ENCODE data around the gene SSBP2. TPM values are rescaled to one million over a fixed set of nuclear protein-coding genes. Genes with fewer than 3 reads are reported as not detected.
"Not testable (repeated sequence)": the region's sequence is repeated elsewhere in the genome, so short reads cannot be mapped to it uniquely, and the experiment has no call there.

The SSBP2 gene
- total RNA-seq, 1 experiment from 2014 or later, result 4.7 TPM

DNA sequence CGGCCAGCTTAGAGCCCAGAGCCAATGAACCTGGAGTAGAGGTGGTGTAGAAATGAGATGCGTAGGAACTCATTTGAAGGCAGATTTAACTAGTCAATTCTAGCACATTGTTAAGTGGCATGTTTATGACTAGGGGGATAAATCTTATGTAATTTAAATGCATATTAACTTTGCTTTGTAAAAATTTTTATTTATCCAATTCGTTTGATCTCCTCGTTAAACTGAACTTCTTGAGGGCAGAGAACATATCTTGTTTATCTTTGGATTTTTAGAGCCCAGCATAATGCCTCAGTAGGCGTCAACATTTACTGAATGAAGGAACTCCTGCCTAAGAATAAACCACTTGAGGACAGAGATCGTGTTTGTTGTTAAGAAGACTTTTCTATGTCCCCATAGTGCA is 315.9 kb downstream of the SSBP2 start:
- DNase-seq (ENCODE audit: low spot score), result no peak

- DNase-seq (ENCODE audit: low spot score), result no peak
These were observed 320.9 kb downstream of the SSBP2 start for GRCh38 chr5:81429985-81430384.

DNA sequence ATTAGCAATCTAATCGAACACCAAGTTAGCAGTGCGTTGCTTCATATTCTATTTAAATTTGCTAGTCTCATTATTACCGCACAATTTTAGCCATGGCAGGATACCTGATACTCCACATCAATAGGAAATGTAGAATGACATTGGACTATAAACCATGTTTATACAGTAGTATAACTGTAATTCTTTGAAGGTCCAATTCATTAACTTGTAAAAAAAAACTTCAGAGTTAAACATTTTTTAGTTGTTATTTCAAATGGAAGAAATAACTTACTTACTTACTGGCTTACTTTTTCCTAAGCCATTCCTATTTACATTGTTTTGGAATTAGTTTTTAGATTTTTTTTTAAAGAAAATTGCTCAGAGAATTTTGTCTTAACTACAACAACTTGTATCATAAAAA is 321.5 kb downstream of the SSBP2 start:
- no peak for DNase-seq (ENCODE audit: low spot score)

DNA sequence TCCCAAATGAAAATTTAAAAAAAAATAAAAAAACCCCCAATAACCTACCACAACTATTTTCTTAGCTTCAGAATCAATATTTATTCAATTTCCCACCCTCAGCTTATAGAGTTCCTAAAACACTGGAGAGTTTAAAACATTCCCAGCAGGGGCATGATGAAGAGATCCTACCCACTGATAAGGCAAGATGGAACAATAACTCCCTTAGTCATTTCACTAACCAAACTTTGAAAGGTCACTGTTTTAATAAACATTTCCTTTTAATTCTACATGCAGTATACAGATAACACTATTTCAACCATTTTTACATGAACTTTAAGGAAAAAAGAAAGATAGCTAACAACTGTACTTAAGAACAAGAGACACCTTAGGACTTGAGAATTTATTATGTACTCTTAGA is 322.0 kb downstream of the SSBP2 start:
- no peak for DNase-seq (ENCODE audit: low spot score)

DNA sequence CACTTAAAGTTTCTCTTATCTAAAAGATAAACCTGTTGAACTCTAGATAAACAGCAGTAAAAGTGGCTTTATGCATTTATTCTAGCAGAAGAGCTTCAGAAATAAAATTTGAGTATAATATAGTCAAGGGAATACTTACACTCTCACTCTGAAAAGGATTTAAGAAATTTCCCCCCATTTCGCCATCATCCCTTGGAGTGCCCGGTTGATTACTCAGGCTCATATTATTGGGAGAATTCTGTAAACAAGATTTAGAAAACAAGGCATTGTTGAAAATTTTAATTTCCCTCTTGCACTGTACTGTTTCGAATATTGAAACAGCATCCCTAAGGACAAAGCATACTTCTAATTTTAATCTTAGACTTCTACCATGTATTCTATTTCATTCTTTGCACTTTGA is 322.5 kb downstream of the SSBP2 start:
- no peak for DNase-seq (ENCODE audit: low spot score)

GRCh38 chr5:81427566-81427965 is 323.3 kb downstream of the SSBP2 start:
- DNase-seq (ENCODE audit: low spot score), result no peak

DNA sequence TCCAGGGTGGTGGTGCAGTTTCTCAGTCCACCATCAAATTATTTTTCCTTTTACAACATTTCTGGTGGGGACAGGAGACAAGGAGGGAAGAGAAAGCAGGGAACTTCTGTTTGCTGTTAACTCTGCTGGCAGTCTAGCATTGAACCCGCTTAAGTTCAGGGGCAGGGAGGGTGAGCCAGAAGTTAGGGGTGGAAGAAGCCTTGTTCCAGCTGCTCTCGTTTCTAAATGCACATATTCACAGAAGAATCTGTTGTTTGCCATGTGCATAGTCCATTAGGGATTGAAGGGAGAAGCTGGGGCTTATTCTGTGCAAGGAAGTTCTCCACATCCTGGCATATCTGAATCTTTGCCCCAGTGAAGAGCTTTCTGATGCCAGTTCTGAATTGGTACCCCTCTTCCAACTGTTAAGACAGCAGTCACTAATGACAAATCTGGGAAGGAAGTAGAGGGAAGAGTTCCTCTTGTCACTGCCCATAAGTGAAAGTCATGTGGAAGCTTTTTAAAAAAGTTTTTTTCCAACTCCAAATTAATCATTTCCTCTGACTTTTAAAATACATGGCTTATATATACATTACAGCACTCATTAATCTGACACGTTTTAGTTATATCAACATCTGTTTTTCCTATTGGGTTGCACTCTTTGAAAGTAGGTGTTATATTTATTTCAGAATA is 324.4 kb downstream of the SSBP2 start:
- DNase-seq (ENCODE audit: low spot score), result no peak

DNA sequence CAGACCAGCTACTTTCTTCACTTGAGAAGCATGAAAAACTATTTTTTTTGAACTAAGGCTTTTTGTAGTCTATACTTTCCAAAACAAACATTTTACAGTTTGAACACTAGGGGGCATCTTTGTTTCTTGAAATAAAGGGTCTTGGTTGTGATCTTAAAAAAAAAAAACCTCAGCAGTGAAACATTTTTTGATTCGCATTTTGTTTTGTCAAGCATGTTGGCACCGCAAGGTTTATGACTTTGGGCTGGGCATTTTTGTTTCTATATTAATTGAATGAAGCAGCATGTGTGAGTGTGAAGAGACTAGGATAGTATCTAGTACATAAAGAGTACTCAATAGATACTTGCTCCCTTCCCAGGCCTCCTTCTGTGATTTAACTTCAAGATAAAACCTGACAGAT is 325.3 kb downstream of the SSBP2 start:
- peak; percentile 45 for DNase-seq (ENCODE audit: low spot score)

GRCh38 chr5:81424728-81425127 is 326.2 kb downstream of the SSBP2 start:
- no peak for DNase-seq (ENCODE audit: low spot score)

- no peak for DNase-seq (ENCODE audit: low spot score)
These were observed 328.2 kb downstream of the SSBP2 start for GRCh38 chr5:81422671-81423070.

DNA sequence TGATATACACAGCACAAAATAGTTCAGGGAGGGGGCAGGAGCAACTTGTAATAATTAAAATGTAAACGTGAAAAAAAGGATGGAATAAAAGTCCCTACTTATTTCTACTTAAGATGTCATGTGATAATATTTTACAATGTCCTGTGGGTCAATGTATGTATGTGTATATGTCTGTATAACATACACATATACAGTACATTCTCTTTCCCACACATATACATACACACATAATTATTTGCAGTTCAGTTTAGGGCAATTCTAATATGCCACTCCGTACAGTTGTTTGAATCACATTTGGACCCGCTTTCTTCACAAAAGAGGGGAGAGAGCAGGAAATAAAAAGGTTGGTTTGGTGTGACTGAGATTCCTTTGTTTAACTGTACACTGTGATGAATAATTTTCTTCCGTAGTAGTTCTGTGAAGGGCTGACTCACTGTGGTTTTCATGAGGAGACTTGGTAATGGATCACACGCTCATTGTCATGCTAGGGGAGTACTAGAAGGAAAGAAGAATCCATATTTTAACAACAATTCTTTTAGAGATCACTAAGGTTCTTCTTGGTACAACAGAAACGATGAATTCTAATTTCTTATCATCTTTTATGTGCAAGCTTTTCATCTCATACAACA is 330.7 kb downstream of the SSBP2 start:
- peak; percentile 19 for DNase-seq (ENCODE audit: low spot score)

- no peak for DNase-seq (ENCODE audit: low spot score)
These were observed 332.3 kb downstream of the SSBP2 start for GRCh38 chr5:81418606-81419005.

DNA sequence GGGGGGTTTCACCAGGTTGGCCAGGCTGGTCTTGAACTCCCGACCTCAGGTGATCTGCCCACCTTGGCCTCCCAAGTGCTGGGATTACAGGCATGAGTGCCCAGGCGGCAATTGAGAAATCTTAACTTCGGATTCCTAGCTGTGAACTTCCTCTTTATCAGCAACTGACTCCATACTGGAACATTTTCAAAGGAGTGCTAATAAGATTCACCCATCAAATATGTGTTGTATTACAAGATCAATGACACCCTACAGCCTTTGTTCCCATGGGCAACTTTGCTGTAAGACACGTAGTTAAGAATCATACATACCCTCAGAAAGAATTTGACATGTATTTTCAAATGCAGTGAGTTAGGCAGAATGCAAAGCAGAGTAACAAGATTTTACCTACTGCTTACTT is 333.8 kb downstream of the SSBP2 start:
- no peak for DNase-seq (ENCODE audit: low spot score)

DNA sequence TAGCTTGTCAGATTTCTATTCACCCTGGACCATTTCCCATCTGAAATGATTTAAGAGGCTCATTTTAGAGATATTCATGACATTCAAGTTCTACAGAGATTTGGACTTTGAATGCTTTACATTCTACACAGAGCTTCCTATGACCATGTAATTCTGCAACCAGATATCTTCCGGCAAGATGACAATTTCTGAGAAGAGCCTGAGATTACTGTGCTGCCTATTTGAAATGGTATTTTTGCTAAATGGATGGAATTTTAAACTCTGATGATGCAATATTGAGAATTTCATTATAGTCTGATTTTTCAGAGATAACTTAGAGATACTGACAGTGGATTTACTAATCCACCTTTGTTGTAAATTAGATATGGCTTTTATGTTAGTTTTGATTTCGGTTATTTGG is 341.0 kb downstream of the SSBP2 start:
- DNase-seq (ENCODE audit: low spot score), result no peak

DNA sequence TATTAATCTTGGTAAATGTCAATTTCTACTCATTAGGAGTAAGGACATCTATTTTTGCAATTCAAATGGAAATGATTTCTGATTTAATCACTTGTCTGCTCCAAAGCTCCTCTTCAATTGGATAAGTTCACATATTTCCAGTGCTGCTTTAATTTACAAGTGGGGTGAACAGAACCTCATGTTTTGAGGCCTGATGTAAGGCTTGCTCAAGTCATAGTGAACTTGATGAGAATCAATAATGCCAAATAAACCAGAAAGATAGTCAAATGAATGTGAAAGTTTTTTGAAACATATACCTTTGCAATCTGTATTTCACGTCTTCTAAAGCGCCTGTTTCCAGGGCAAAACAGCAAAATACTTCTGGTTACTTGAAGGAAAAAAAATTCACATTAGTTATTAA is 341.5 kb downstream of the SSBP2 start:
- DNase-seq (ENCODE audit: low spot score), result no peak

DNA sequence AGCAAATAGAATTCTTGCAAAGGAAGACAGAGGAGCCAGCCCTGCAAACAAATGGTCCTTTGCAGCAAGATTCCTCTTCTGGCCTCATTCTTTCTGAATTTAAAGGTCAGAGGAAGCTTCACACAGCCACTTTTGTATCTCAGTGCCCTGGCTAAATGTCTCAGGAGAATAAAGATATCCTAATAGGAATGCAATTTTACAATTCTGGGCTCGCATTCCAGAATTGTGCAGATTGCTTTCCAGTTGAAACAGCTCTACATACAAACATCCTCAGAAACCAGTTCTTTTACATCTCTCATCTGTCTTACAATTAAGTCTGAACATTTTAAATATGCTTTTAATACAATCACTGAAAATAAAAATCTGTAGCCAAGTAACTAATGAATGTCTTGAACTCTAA is 342.4 kb downstream of the SSBP2 start:
- no peak for DNase-seq (ENCODE audit: low spot score)

- DNase-seq (ENCODE audit: low spot score), result not testable (repeated sequence)
These were observed 343.1 kb downstream of the SSBP2 start for GRCh38 chr5:81407811-81408210.

DNA sequence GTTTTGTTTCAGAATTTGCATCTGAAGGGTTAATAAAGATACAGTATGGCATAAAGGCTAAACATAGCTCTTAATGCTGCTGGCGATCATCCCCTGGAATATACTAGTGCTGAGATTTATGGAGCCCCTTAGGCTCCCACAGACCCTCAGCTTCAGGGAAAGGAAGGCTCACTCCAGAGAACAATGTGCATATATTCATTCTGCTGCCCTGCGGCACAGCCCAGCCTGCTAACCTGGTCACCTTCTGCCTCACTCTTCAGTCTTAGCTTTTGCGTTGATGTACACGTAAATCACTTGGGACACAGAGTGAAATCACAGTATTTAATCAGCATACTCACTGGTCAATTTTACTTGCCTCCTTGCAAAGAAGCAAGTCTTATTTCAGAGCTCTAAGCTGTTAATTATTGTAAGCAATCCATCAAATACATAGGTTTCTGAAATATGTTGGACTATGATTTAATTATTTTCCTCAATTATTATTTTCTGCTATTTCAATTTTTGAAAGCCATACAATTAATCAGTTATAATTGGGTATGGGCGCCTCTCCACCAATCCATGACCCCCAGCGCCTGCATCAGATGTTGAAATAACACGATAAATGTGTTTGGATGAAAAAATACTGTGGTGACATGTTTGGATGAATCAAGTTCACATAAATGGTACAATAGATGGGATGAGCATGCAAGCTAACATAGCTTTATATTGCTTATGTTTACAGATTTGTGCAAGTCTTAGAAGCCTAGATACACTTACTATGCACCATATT is 345.6 kb downstream of the SSBP2 start:
- no peak for DNase-seq (ENCODE audit: low spot score)

GRCh38 chr5:81402192-81402930 is 348.5 kb downstream of the SSBP2 start:
- peak; percentile 7 for DNase-seq (ENCODE audit: low spot score)

- no peak for DNase-seq (ENCODE audit: low spot score)
These were observed 349.6 kb downstream of the SSBP2 start for GRCh38 chr5:81401266-81401665.

GRCh38 chr5:81400375-81400774 is 350.5 kb downstream of the SSBP2 start:
- no peak for DNase-seq (ENCODE audit: low spot score)

GRCh38 chr5:81398741-81399140 is 352.2 kb downstream of the SSBP2 start:
- DNase-seq (ENCODE audit: low spot score), result no peak
